ENCODE results near the gene WNT3. TPM values are rescaled to one million over a fixed set of nuclear protein-coding genes. Genes with fewer than 3 reads are reported as not detected.

WNT3 gene
- total RNA-seq, 2 experiments from 2014 or later, result 0.10 TPM; not detected in 1

Other genes with a start within 250 kb of the WNT3 start
- 10 to 100 TPM; 11.8 to 14.5 TPM for gene ARL17A, start 239.0 kb downstream of the WNT3 start, total RNA-seq
- 10 to 100 TPM; 39.0 to 41.9 TPM for gene NSF, start 228.0 kb downstream of the WNT3 start, total RNA-seq
- gene WNT9B, start 32.9 kb upstream of the WNT3 start, total RNA-seq, result not detected
- 10 to 100 TPM; 56.0 to 56.5 TPM for gene GOSR2, start 104.5 kb upstream of the WNT3 start, total RNA-seq
- gene RPRML, start 160.6 kb upstream of the WNT3 start, total RNA-seq, result not detected

Measured in activated CD8-positive, alpha-beta memory T cell treated with anti-CD3 and anti-CD28 coated beads for 36 hours (primary cell).